Endothelial cell of umbilical vein (primary cell): ENCODE measurements around the gene NLGN1. TPM values are rescaled to one million over a fixed set of nuclear protein-coding genes. Genes with fewer than 3 reads are reported as not detected.

Experiments used
- BruUV-seq: library from RNA; stranded (reverse); fragments of 400-500 nt; replicated peaks from 2 replicates; lab custom pipeline; 2021; lab: Mats Ljungman, UMichigan
- CTCF ChIA-PET: fragments of 300-600, 350-600 bp; sonication (Branson Sonifier 250); formaldehyde crosslinking; loops from one replicate; lab custom pipeline; 2021; ENCODE audit warnings: antibody characterized with exemption, inconsistent platforms; lab: Charles Lee
- POLR2A ChIA-PET: fragments of 300-600, 350-600 bp; sonication (Branson Sonifier 250); formaldehyde crosslinking; loops from one replicate; lab custom pipeline; 2021; ENCODE audit warnings: antibody characterized with exemption, inconsistent platforms; lab: Charles Lee
- DNase-seq: peaks from one replicate; pipeline ENCODE4 v3.0.0-alpha.2; 2011; ENCODE audit warnings: low read depth, low spot score
- FAIRE-seq: peaks from 2 replicates; lab custom pipeline; 2011; peaks lifted over from hg19 to GRCh38; lab: Jason Lieb, UNC
- H2AFZ ChIP-seq: 2 replicates; pipeline ENCODE4 v1.6.0; 2012; ENCODE audit warnings: low read depth, low read length, control low read depth, inconsistent platforms
- H3K27ac ChIP-seq: 2 replicates; pipeline ENCODE4 v1.5.1; 2011; ENCODE audit warnings: low read depth, mild to moderate bottlenecking, control low read depth, low read length, moderate library complexity; ENCODE audit not compliant: insufficient read depth
- H3K27me3 ChIP-seq, 2 experiments: 2 replicates each; pipeline versions ENCODE4 v1.6.0 to v1.6.1; 2011; ENCODE audit warnings: low read length in 2 of 2, mixed read lengths in 1 of 2; ENCODE audit not compliant: control insufficient read depth in 2 of 2, insufficient read depth in 2 of 2
- H3K36me3 ChIP-seq, 2 experiments: 2 replicates in 1 of 2; 3 replicates in 1 of 2; pipeline ENCODE4 v1.5.1; 2011; ENCODE audit warnings: low read length in 2 of 2, mild to moderate bottlenecking in 1 of 2, moderate library complexity in 1 of 2; ENCODE audit not compliant: control insufficient read depth in 2 of 2, insufficient read depth in 2 of 2; ENCODE audit errors: extremely low read depth in 1 of 2
- H3K4me1 ChIP-seq: 3 replicates; pipeline ENCODE4 v1.5.1; 2011; ENCODE audit warnings: mild to moderate bottlenecking, low read length; ENCODE audit not compliant: control insufficient read depth, insufficient read depth; ENCODE audit errors: extremely low read depth
- H3K4me2 ChIP-seq: 2 replicates; pipeline ENCODE4 v1.6.1; 2011; ENCODE audit warnings: low read length, control low read depth, mixed read lengths; ENCODE audit not compliant: insufficient read depth
- H3K4me3 ChIP-seq, 3 experiments: fragments of 200-600 bp in 1 of 3; sonication (generic), shearing (Covaris generic) in 1 of 3; replicated peaks in 1 of 3; 2 replicates each; pipeline ENCODE4 v1.5.1; 2011 to 2016; ENCODE audit warnings: control low read depth in 3 of 3, low read length in 3 of 3, mild to moderate bottlenecking in 2 of 3, inconsistent platforms in 1 of 3, low read depth in 1 of 3, moderate library complexity in 1 of 3; ENCODE audit not compliant: insufficient read depth in 1 of 3
- H3K79me2 ChIP-seq: 2 replicates; pipeline ENCODE4 v1.6.0; 2012; ENCODE audit warnings: low read length, inconsistent platforms; ENCODE audit not compliant: control insufficient read depth, insufficient read depth
- H3K9ac ChIP-seq: replicated peaks from 2 replicates; pipeline ENCODE3; 2011; ENCODE audit warnings: low read length, control low read depth; ENCODE audit not compliant: insufficient read depth; ENCODE audit errors: extremely low read depth
- H3K9me1 ChIP-seq: replicated peaks from 3 replicates; pipeline ENCODE4 v1.6.0; 2011; ENCODE audit warnings: mild to moderate bottlenecking, low read length; ENCODE audit not compliant: control insufficient read depth, insufficient read depth; ENCODE audit errors: extremely low read depth
- H3K9me3 ChIP-seq: replicated peaks from 2 replicates; pipeline ENCODE4 v1.5.1; 2012; ENCODE audit warnings: low read length, inconsistent platforms; ENCODE audit not compliant: control insufficient read depth, insufficient read depth
- H4K20me1 ChIP-seq: replicated peaks from 2 replicates; pipeline ENCODE3; 2011; ENCODE audit warnings: mild to moderate bottlenecking, low read length; ENCODE audit not compliant: control insufficient read depth, insufficient read depth; ENCODE audit errors: extremely low read depth
- EZH2 ChIP-seq: IDR thresholded peaks from 2 replicates; pipeline ENCODE4 v1.6.1; 2012; ENCODE audit warnings: borderline replicate concordance, low read depth, mild to moderate bottlenecking, moderate library complexity, low read length, inconsistent platforms; ENCODE audit not compliant: severe bottlenecking
- FOS ChIP-seq: IDR thresholded peaks from 2 replicates; pipeline ENCODE4 v1.6.1; 2011; ENCODE audit warnings: mild to moderate bottlenecking, low read length, moderate library complexity, borderline replicate concordance; ENCODE audit not compliant: insufficient read depth
- GATA2 ChIP-seq: IDR thresholded peaks from 2 replicates; pipeline ENCODE4 v1.7.0; 2011; ENCODE audit warnings: low read depth, mild to moderate bottlenecking, moderate library complexity, mixed read lengths, low read length; ENCODE audit not compliant: insufficient read length, insufficient read depth
- JUN ChIP-seq: IDR thresholded peaks from 2 replicates; pipeline ENCODE4 v1.6.1; 2011; ENCODE audit warnings: borderline replicate concordance, low read depth; ENCODE audit not compliant: insufficient read length, insufficient read depth
- MYC ChIP-seq: IDR thresholded peaks from one replicate; pipeline ENCODE4 v1.6.1; 2011; ENCODE audit warnings: mild to moderate bottlenecking, low read depth, low read length
- POLR2A ChIP-seq: IDR thresholded peaks from 2 replicates; pipeline ENCODE4 v1.6.1; 2012; ENCODE audit warnings: low read depth, mild to moderate bottlenecking, control low read depth, low read length
- POLR2AphosphoS5 ChIP-seq: IDR thresholded peaks from 2 replicates; pipeline ENCODE4 v1.6.1; 2012; ENCODE audit warnings: low read depth, mild to moderate bottlenecking, control low read depth, low read length, moderate library complexity; ENCODE audit not compliant: insufficient read depth
- dilution Hi-C: fragments of 300-500 bp; cut with MboI; formaldehyde crosslinking; loops from one replicate; pipeline ENCODE4 v1.15.0; 2019; ENCODE audit warnings: low sequenced_read_pairs; ENCODE audit not compliant: extremely low pct_ligation_motif_present
- intact Hi-C: fragments of 100-400 bp; cut with micrococcal nuclease; formaldehyde crosslinking; loops from one replicate; pipeline ENCODE4 v1.10.0; 2022
- polyA plus RNA-seq, 4 experiments: library from polyadenylated mRNA; depleted of rRNA in 3 of 4; stranded (reverse) in 3 of 4; unstranded in 1 of 4; fragments of >200 nt; gene quantifications; 2 replicates each; pipeline versions ENCODE4 v1.2.1 to v1.2.3, GENCODE V29; 2011 to 2012; ENCODE audit warnings: missing spikeins in 1 of 4
- total RNA-seq: library from RNA; stranded (reverse); gene quantifications from 2 replicates; pipeline ENCODE4 v1.2.3, GENCODE V29; 2021
- TF ChIP-seq, protein P1 (sequence below): IDR thresholded peaks from 2 replicates; pipeline ENCODE4 v1.6.1; 2011; ENCODE audit not compliant: insufficient read depth, insufficient read length
- TF ChIP-seq, protein P2 (sequence below), 2 donors: IDR thresholded peaks; 1 replicate in 1 of 2; 2 replicates in 1 of 2; pipeline ENCODE4 v1.5.1; 2011; ENCODE audit warnings: low read length in 2 of 2, mild to moderate bottlenecking in 2 of 2, moderate library complexity in 2 of 2, control low read depth in 1 of 2, inconsistent platforms in 1 of 2, low read depth in 1 of 2; ENCODE audit not compliant: insufficient read depth in 1 of 2; ENCODE audit errors: extremely low read depth in 1 of 2

NLGN1 gene
- total and polyA plus RNA-seq, 2 donors (not counting 3 experiments of a cell fraction or from before 2014, with no cell fraction given) = 7.9 to 16.3 TPM

DNA sequence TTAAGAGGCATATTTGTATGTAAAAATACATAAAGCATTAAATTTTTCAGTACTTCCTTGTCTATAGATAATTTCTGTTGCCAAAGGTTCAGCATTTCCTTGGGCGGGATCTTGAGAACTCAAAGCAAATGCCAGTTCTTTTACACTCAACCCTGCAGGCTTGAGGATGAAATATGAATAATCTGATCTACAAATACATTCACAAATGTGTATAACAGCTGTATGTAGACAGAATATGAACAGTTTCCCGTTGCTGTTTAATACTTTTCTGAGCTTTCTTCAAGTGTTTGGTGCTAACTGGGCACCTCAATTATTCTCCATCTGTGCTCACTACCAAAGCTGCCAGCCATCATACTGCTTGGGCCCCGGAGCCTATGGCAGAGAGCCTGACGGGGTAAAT lies 661.3 kb downstream of the NLGN1 start:
- FAIRE-seq = no peak
- TF ChIP-seq FOS = no peak
- TF ChIP-seq JUN = no peak
- TF ChIP-seq POLR2A = no peak
- TF ChIP-seq POLR2AphosphoS5 = no peak
- TF ChIP-seq, protein P1, sequence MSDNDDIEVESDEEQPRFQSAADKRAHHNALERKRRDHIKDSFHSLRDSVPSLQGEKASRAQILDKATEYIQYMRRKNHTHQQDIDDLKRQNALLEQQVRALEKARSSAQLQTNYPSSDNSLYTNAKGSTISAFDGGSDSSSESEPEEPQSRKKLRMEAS = no peak
- no peak for TF ChIP-seq MYC
- TF ChIP-seq, protein P2, sequence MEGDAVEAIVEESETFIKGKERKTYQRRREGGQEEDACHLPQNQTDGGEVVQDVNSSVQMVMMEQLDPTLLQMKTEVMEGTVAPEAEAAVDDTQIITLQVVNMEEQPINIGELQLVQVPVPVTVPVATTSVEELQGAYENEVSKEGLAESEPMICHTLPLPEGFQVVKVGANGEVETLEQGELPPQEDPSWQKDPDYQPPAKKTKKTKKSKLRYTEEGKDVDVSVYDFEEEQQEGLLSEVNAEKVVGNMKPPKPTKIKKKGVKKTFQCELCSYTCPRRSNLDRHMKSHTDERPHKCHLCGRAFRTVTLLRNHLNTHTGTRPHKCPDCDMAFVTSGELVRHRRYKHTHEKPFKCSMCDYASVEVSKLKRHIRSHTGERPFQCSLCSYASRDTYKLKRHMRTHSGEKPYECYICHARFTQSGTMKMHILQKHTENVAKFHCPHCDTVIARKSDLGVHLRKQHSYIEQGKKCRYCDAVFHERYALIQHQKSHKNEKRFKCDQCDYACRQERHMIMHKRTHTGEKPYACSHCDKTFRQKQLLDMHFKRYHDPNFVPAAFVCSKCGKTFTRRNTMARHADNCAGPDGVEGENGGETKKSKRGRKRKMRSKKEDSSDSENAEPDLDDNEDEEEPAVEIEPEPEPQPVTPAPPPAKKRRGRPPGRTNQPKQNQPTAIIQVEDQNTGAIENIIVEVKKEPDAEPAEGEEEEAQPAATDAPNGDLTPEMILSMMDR (IDR thresholded peaks at IDR 0.05; ENCODE audit: extremely low read depth in 1 of 2, insufficient read depth in 1 of 2, low read depth in 1 of 2, low read length in 2 of 2) = no peak
- no peak for TF ChIP-seq EZH2
- no peak for TF ChIP-seq GATA2

More for the DNA sequence above, 661.3 kb downstream of the NLGN1 start:
- no peaks in the 10 kb centered on the region for H3K9me1 ChIP-seq
- no peak for DNase-seq
- dilution Hi-C loops (no loop called here), intact Hi-C loops (no loop called here)
- H3K4me1 ChIP-seq = no peaks in the 10 kb centered on the region
- POLR2A ChIA-PET = no interaction called here
- BruUV-seq = no TSS peak
- no peaks in the 10 kb centered on the region for H3K36me3 ChIP-seq
- H3K79me2 ChIP-seq = no peaks in the 10 kb centered on the region
- no peak overlapping the region for H3K4me3 ChIP-seq
- H3K27ac ChIP-seq = no peak overlapping the region
- H4K20me1 ChIP-seq = no peaks in the 10 kb centered on the region
- CTCF ChIA-PET = no interaction called here
- H3K4me2 ChIP-seq = no peak overlapping the region
- H3K9ac ChIP-seq = no peak overlapping the region
- no peaks in the 10 kb centered on the region for H3K9me3 ChIP-seq
- no peak overlapping the region for H2AFZ ChIP-seq
- H3K27me3 ChIP-seq = no peaks in the 10 kb centered on the region
